T-helper 1 cell treated with Interleukin-12 subunit alpha and Interleukin-12 subunit beta and Interleukin-4 antibody, amounts not matched to agents 30 ng/mL and 1 ng/mL, for 36 hours (primary cell): ENCODE results near the gene ELF1. TPM values are rescaled to one million over a fixed set of nuclear protein-coding genes. Genes with fewer than 3 reads are reported as not detected.
"Not testable (repeated sequence)": the region's sequence is repeated elsewhere in the genome, so short reads cannot be mapped to it uniquely, and the experiment has no call there.

Source experiments
- intact Hi-C: fragments of 100-400 bp; cut with micrococcal nuclease; formaldehyde crosslinking; loops from one replicate; pipeline ENCODE4 v1.15.1; 2024
- total RNA-seq: library from RNA; stranded (reverse); gene quantifications from 2 replicates; pipeline ENCODE4 v1.2.3, GENCODE V29; 2022

ELF1 gene
- total RNA-seq, 1 donor from 2014 or later, result 114 TPM

DNA sequence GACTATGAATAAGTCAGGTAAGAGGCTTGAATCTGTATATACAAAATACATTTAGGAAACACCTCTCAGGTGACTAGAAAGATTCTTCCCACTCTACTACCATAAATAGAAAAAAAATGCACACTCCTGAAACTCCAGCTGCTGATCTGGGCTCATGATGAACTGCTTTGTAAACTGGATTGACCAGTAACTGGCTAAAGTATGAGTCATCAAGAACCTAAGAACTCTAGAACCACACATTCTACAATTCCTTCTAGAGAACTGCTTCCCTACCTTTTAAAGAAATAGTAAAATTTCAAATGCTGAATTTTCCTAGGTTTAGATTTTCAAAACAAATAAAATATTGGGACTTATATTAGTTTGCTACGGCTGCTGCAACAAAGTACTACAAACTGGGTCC is 55.2 kb downstream of the ELF1 start:
- intact Hi-C loops, result no loop called here

DNA sequence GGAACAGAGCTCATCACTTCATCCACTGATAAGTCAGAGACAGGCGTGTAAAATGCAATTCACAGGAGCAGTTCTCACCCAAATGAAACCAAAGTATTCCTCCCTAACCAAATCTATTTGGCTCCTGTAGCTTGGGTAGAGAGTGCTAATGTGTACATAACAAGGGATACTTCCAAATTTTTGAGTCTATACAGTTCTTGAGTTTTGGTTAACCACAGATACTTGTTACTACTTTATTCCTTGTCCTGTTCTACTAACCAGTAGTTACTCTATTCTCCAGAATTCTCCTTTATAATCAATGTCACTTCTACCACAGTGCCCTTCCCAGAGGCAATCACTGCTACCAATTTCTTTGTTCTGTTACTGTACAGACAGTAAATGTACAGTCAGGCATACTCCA is 57.3 kb downstream of the ELF1 start:
- intact Hi-C loops, result loop anchor here (1.0 kb wide), 1 partner anchor 7 kb away; no protein-coding TSS in a partner anchor

DNA sequence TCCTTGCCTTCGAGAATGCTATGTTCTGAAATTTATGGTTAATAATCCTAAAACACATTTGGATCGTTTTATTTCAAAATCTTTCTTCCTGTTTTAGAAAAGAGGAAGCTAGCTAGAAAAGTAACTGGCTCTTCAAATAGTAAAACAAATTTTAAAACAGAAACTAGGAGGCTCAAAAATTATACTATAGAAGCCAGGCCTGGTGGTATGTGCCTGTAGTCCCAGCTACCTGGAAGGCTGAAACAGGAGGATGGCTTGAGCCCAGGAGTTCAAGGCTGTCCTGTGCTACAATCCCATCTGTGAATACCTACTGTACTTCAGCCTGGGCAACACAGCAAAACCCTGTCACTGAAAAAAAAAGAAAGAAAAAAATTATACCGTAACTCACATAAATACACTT is 57.9 kb downstream of the ELF1 start:
- intact Hi-C loops, result loop anchor here (1.0 kb wide), 1 partner anchor 8 kb away; no protein-coding TSS in a partner anchor

DNA sequence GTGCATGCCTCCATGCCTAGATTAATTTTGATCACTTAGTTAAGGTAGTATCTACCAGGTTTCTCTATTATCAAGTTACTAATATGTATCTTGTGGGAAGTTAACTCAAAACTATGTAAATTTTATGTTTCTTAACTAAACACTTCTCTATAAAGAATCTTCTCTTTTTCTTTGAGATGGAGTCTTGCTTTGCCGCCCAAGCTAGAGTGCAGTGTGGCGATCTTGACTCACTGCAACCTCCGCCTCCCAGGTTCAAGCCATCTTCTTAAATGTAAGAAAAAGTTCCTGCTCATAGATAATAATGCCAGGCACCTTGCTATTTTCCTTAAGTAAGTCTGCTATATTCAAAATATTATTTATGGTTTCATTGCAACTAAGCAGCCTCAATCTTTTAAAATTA is 58.4 kb downstream of the ELF1 start:
- intact Hi-C loops, result loop anchor here (1.0 kb wide), 1 partner anchor 9 kb away; no protein-coding TSS in a partner anchor

DNA sequence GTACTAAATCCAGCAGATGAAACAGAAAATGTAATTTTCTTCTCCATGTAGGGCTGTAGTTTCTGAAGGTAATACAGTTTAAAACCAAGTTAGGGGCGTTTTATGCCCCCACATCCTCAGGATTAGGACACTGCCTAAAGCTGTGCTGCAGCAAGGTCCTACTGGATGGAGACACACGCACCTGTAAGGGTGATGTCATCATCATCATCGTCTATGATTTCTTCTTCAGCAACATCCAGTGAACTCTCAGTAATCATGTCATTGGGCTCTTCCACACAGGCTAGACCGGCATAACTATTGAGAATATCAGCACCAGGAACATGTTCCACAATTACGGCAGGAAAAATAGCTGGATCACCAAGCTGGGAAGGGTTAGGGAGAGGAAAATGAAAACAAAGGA is 60.5 kb downstream of the ELF1 start:
- intact Hi-C loops, result loop anchor here (2.0 kb wide), 1 partner anchor 16 kb away; no protein-coding TSS in a partner anchor

DNA sequence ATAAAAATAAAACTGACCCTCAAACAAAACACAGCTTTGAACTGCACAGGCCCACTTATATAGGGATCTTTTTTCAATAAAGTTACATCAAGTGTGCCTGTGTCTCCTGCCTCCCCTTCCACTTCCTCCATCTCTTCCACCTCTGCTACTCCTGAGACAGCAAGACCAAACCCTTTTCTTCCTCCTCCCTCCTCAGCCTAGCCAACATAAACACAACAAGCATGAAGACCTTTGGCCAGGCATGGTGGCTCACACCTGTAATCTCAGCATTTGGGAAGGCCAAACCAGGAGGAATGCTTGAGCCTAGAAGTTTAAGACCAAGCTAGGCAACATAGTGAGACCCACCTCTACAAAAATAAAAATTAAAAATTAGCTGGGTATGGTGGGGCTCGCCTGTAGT is 72.6 kb downstream of the ELF1 start:
- intact Hi-C loops, result no loop called here

DNA sequence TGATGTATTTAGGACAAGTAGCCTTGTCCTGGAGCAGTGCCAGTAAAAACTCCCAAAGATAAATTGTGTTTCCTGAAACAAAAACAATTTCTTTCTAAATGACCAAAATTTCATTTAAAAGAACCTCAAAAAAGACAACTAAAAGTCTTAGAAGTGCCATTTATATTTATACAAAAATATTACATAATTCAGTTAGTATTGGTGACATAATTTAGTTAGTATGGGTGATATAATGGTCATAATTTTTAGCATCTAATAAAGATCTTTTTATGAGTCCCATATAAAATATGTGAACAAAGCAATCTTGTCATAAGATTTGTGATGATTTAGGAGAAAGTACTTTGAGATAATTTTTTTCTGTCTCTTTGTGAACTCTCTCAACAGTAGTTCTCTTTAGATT is 76.0 kb downstream of the ELF1 start:
- intact Hi-C loops, result no loop called here

DNA sequence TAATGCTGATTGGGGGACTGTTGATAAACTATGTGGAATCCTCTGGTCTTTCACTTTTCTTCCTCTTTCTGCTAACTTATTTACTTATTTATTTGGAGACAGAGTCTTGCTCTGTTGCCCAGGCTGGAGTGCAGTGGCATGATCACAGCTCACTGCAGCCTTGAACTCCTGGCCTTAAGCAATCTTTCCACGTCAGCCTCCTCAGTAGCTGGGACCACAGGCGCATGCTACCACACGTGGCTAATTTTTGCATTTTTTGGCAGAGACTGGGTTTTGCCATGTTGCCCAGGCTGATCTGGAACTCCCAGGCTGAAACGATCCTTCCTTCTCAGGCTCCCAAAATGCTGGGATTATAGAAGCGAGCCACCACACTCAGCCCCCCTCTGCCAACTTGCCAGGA is 77.5 kb downstream of the ELF1 start:
- intact Hi-C loops, result no loop called here

DNA sequence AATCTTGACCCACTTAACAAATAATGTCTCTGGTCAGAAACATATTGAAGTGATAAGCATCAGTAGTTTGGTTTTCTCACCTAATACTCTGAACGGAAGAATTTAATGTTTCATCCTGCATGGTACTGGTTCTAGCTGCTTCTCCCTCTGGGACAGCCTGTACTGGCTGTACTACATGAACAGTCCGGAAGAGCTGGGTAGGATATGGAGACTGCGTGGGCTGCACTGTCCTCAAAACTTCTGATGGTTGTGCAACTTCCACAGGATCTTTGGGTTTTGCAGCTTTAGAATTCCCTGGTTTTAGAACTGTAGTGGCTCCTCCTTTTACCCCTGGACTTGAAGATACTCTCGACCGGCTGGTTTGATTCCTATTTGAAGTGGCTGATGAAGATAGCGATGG is 78.3 kb downstream of the ELF1 start:
- intact Hi-C loops, result no loop called here

DNA sequence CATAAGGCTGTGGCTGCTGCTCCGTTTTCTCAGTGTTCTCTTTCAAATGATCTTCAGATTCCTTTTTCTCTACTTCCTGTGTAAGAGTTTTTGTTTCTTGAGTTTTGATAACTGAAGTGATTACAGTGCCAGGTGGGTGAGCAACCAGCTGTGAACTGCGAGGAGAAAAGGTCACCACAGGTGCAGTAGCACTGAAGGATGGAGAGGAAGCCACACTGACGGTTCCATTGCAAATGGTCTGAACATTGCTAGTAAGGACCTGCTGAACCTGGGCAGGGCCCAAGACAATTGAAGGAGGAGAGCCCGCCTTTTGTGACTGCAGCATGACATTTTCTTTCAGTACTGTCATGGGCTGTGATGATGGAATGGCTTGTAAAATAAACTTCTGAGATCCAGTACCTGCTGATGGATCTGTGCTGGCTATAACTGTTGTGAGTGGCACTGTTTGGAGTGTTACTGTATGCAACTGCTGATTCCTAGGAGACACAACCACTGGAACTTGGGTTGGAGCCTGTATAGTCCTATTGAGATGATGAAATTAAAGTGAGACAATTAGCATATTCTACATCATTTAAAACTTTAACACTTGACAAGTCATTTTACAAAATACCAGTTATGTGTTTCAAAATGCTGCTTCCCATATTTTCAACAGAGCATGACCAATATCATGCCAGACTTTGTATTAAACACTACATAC is 85.5 kb downstream of the ELF1 start:
- intact Hi-C loops, result no loop called here

DNA sequence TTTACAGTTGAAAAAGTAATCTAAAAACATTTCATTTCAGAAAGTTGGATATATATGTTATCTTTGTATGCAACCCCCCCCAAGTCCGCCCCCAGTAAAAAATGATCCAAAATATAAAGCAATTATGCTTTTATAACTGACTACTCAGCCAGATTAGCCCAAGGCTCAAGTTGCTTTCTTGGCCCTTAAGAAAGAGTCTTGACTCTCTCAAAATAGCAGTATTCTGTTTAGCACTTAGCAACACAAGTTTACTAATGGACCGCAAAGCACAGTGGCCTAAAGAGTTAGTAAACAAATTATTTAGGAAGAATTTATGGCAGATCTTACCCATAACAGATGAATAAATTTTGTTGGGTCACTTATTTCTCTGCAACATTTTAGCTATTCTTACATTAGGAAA is 86.9 kb downstream of the ELF1 start:
- intact Hi-C loops, result no loop called here

DNA sequence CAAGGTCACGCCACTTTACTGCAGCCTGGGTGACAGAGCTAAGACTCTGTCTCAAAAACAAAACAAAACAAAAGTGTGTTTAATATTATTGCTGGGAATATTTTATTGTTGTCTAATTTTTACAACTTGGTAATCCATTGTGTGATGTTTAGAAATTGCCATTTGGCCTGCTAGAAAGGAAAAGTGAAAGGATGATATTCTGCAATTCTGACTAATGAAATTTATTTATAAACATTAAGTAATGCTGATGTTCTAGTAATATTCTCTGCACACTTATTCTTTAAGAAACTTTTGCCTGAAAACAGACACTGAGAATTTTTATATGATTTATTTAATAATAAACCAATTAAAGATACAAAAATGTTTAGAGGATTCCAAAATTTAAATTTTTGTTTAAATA is 87.4 kb downstream of the ELF1 start:
- intact Hi-C loops, result no loop called here

DNA sequence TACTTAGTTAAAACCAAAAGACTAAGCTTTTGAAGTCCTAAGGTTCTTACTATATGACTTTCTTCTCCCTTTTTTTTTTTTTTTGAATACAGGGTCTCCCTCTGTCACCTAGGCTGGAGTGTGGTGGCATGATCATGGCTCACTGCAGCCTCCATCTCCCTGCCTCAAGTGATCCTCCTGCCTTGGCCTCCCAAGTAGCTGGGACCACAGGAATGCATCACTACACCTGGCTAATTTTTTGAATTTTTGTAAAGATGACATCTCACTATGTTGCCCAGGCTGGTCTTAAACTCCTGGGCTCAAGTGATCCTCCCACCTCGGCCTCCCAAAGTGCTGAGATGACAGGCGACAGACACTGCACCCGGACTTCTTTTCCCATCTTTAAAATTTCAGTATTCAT is 89.2 kb downstream of the ELF1 start:
- intact Hi-C loops, result not testable (repeated sequence)

DNA sequence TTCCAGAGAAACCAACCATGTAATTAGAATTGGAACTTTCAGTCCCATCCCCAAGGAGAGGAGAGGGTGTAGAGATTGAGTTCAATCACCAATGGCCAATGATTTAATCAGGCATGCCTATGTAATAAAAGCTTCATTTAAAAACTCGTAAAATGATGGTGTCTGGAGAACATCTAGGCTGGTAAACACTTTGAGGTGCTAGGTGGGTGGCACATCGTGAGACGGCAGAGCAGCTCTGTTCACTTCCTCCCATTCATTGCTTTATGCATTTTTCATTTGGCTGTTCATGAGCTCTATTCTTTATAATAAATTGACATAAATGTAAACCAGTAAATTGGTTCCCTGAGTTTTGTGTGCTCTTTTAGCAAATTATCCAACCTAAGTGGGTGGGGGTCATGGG is 90.1 kb downstream of the ELF1 start:
- intact Hi-C loops, result no loop called here

DNA sequence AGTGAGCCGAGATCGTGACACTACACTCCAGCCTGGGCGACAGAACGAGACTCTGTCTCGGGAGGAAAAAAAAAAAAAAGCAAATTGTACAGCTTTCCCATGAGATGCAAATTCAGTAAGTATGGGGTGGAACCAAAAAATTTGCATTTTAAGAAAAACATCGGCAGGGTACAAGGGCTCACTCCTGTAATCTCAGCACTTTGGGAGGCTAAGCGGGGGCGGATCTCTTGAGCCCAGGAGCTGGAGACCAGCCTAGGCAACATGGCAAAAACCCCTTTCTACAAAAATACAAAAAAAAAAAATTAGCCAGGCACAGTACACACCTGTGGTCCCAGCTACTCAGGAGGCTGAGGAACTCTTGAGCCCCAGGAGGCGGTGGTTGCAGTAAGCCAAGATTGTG is 91.2 kb downstream of the ELF1 start:
- intact Hi-C loops, result no loop called here

DNA sequence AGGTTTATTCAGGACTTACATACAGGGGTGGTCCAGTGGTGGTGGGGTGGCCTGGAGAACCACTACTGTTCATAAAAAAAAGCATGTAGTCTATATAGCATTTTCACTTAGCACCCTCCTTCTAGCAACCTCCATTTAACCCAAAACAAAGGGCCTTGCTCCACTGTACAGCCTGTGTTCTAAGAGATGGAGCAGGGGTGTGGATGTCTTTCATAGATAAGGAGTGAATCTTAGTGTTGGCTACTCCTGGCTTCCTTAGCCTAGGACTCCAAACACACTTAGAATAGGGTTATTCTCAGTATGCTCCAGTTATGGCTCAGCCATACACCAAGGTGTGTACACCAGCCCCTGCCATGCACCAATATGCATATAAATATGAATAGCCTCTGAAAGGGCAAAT is 95.2 kb downstream of the ELF1 start:
- intact Hi-C loops, result no loop called here

DNA sequence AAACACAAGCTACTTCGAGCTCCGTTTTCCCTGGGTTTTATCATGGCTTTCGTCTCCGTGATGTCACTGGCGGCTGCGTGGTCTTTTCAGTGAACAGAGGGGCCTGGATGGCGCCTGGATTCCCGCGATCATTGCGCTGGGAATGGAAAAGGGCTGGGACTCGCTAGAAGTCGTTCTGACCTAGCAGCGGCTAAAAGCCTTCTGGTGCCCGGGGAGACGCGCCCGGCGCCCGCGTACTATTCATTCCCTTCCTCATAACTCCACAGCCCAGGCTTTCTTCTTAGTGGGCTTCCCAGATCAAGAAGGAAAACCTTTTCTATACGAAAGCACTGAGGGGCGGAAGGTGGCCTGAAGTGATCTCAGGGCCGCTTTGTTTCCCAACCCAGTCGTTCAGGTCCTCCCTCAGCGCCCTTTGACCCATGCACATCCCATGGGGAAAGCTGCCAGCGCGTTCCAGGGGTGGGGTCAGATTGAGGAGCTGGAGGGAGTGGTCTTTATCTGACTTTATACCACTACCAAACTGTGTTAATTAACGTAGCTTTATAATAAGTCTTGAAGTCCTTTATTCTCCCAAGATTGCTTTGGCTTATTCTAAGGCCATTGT is 96.6 kb downstream of the ELF1 start:
- intact Hi-C loops, result no loop called here

DNA sequence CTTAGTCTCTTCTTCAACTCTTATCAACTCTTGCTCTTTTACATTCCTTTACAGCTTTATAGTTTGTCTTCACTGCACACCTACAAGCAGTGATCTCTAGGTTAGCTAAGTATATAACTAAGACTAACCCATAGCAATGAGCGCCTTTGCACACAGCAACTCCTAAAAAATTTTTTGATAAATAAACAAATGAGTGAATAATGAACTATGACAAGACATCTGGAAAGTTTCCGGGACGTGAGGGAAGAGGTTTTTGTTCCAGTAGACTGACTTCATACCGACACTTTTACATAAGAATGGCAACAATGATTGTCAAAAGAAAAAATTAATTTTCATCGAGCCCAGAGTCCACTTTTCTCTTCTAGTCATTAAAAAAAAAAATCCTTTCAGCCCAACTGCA is 98.3 kb downstream of the ELF1 start:
- intact Hi-C loops, result loop anchor here (1.0 to 2.0 kb wide), 12 partner anchors 38 to 1883 kb away; partner anchors contain the start of genes KBTBD6, KBTBD7, MRPS31 and MTRF1

DNA sequence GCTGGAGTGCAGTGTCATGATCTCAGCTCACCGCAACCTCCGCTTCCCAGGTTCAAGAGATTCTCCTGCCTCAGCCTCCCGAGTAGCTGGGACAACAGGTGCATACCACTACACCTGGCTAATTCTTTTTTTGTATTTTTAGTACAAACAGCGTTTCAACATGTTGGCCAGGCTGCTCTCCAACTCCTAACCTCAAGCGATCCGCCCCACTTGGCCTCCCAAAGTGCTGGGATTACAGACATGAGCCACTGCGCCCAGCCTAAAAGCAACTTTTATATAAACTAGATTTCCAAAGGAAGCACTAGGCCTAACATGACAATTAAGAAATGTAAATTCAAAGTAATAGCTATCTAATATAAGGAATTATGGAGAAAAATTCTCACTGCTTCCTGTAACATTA is 99.2 kb downstream of the ELF1 start:
- intact Hi-C loops, result loop anchor here (1.0 to 2.0 kb wide), 4 partner anchors 37 to 1263 kb away; no protein-coding TSS in a partner anchor

DNA sequence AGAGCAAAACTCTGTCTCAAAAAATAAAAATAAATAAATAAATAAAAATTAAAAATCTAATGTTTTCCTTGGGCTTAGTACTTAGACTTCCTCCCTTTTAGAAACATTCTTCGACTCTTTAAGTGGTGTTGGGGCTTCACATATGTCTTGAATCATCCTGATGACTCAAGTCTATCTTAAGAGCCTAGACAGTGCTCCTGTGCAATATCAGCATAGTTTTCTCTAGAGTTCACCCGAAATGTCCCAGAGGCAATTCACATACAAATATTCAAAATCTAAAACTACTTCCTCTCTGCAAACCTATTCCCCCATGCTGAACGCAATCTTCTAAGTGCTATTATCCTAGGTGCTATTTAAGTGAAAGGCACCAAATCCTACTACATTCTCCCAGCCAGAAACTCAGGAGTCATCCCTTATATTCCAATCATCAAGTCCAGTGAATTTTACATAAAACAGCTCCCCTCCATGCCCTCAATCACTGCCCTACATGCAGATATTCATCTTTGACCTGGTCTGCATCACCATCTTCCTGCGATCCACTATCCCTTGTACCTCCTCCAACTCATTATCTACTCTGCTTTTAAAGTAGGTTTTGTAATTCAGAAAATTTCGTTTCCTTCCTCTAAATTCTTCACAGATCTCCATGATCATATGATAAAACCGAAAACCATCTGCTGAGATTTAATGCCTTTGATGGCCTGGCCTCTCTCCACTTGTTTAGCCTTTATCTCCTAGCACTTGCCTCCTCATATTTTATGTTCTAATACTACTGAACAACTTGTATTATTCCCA is 102.7 kb downstream of the ELF1 start:
- intact Hi-C loops, result no loop called here

DNA sequence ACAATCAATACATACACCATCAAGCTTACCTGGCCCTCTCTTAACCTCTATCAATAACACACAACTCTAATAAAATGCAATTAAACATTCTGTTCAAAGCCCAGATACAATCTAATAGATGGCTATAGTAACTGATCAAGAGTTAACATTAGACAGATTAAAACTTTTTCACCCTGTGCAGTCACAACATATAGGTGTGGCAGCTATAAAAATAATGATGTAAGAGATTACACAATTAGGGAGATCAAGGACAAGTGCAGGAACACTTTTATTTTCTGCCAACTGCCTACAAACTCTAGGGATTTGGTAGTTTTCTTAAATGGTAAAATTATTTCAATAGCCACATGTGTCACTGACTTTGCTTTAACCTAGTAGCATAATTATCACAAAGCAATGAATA is 104.3 kb downstream of the ELF1 start:
- intact Hi-C loops, result not testable (repeated sequence)

DNA sequence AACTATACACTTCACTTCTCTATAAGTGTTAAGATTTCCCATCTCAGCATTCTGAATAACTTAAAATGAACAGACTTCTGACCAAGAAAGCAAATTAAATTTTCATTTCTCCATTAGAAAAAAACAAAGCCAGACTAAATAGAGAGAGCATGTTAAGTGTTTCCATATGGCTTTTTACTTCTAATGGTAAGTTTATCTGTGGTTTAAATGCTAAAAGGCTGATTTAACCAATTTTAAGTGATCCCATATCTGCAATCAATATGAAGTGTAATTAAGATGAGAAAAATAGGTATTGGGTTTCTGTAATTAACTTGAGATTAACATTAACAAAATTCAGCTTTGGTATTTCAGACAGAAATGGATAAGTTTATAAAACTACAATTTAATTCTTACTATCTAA is 107.8 kb downstream of the ELF1 start:
- intact Hi-C loops, result no loop called here
